ENCODE results near the gene UBR3.

UBR3 gene

DNA sequence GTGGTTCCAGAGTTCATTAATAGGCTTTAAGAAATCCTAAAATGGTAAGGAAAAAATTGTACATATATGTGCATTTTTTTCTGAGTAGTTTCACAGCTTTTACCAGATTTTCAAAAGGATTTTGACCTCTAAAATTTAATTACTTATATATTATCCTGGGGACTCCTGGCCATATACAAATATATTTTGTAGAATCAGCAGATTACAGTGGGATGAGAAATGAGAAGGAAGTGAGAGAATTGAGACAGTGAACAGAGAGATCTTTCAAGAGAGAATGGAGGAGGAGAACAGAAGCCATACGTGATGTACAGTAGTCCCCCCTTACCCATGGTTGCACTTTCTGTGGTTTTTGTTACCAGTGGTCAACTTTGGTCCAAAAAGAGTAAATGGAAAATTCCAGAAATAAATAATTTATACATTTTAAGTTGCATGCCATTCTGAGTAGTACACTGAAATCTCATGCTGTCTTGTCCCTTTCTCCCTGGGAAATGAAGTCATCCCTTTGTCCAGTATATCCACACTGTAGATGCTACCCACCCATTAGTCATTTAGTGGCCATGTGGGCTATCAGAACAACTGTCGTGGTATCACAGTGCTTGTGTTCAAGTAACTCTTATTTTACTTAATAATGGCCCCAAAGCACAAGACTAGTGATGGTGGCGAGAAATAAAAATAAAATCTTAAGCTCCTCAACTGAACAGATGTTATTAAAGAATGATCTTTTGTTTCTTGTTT, 220.2 kb downstream of the UBR3 start:
- CTCF ChIA-PET, result no interaction called here
- Histone ChIP-seq H3K36me3 (ENCODE audit: control insufficient read depth in 2 of 2, insufficient read depth in 1 of 2, low read length in 2 of 2) (peaks cover 0 to 9% of the 10 kb centered on the region in 2 experiments; a peak in 1 of 3 replicates), H3K4me3 (ENCODE audit: low read depth, low read length) (no peak overlapping the region), H3K4me1 (ENCODE audit: control insufficient read depth, insufficient read depth, low read length) (no peaks in the 10 kb centered on the region), H3K9me3 (ENCODE audit: control insufficient read depth, insufficient read depth, low read depth, low read length) (no peaks in the 10 kb centered on the region), H3K27ac (ENCODE audit: extremely low read depth, low read depth, low read length) (no peak overlapping the region)
- POLR2A ChIA-PET, result no interaction called here
- TF ChIP-seq ZNF248 (tag by site-specific recombination; IDR thresholded peaks at IDR 0.05) (no peak), ZNF292 (tag by site-specific recombination; IDR thresholded peaks at IDR 0.05; ENCODE audit: borderline replicate concordance, low read depth) (no peak), ZNF530 (tag by site-specific recombination; IDR thresholded peaks at IDR 0.05; ENCODE audit: low read depth) (no peak), ZNF558 (tag by site-specific recombination; IDR thresholded peaks at IDR 0.05) (no peak), ZBTB49 (tag by site-specific recombination; IDR thresholded peaks at IDR 0.05; ENCODE audit: low read depth) (no peak), ZNF175 (tag by site-specific recombination; IDR thresholded peaks at IDR 0.05) (no peak), ZBTB26 (tag by site-specific recombination; optimal IDR thresholded peaks at IDR 0.05) (no peak), KLF10 (tag by site-specific recombination; IDR thresholded peaks at IDR 0.05) (no peak), KLF17 (tag by site-specific recombination; IDR thresholded peaks at IDR 0.05) (no peak), PRDM6 (tag by site-specific recombination; IDR thresholded peaks at IDR 0.05) (no peak)

- no peaks in the 10 kb centered on the region for H3K9me3 ChIP-seq (ENCODE audit: control insufficient read depth, insufficient read depth, low read depth, low read length)
- no peak overlapping the region for H3K27ac ChIP-seq (ENCODE audit: extremely low read depth, low read depth, low read length)
- H3K4me3 ChIP-seq (ENCODE audit: low read depth, low read length), result no peak overlapping the region
- peaks cover 0 to 11% of the 10 kb centered on the region in 2 experiments; a peak in 2 of 3 replicates for H3K36me3 ChIP-seq (ENCODE audit: control insufficient read depth in 2 of 2, insufficient read depth in 1 of 2, low read length in 2 of 2)
- CTCF ChIA-PET, result interaction anchor here (0.5 to 1.0 kb wide), 3 partner anchors 13 to 1688 kb away, joined by 3 to 4 read pairs (median 3); no protein-coding TSS in a partner anchor
- POLR2A ChIA-PET, result no interaction called here
- no peaks in the 10 kb centered on the region for H3K4me1 ChIP-seq (ENCODE audit: control insufficient read depth, insufficient read depth, low read length)
- TF ChIP-seq BCL11A (tag by site-specific recombination; IDR thresholded peaks at IDR 0.05; ENCODE audit: low read depth), result no peak
- no peak for TF ChIP-seq ZFP3 (tag by site-specific recombination; IDR thresholded peaks at IDR 0.05; ENCODE audit: low read depth)
- TF ChIP-seq ZNF645 (tag by site-specific recombination; IDR thresholded peaks at IDR 0.05), result no peak
- TF ChIP-seq TCF7L2 (IDR thresholded peaks at IDR 0.05; ENCODE audit: borderline replicate concordance, low read depth, low read length), result no peak
- TF ChIP-seq ZNF324 (tag by site-specific recombination; IDR thresholded peaks at IDR 0.05), result no peak
- TF ChIP-seq KLF16 (tag by site-specific recombination; IDR thresholded peaks at IDR 0.05), result no peak
- TF ChIP-seq ZBTB44 (tag by site-specific recombination; IDR thresholded peaks at IDR 0.05), result no peak
- no peak for TF ChIP-seq ZNF544 (tag by site-specific recombination; IDR thresholded peaks at IDR 0.05)
- TF ChIP-seq KLF1 (tag by site-specific recombination; IDR thresholded peaks at IDR 0.05), result no peak
- TF ChIP-seq ZNF473 (tag by site-specific recombination; IDR thresholded peaks at IDR 0.05), result no peak
- no peak for TF ChIP-seq ZBTB49 (tag by site-specific recombination; IDR thresholded peaks at IDR 0.05; ENCODE audit: low read depth)
Measured at GRCh38 chr2:170052151-170052550, 224.9 kb downstream of the UBR3 start.
